T-cell (primary cell): ENCODE data around the gene MATN3. TPM values are rescaled to one million over a fixed set of nuclear protein-coding genes. Genes with fewer than 3 reads are reported as not detected.
A peak's percentile ranks its signal among the peaks of the same experiment; 100 is the strongest.

ENCODE experiments used
- ATAC-seq, 4 experiments: fragments of 200-7000 bp in 3 of 4; fragments of 150-1000 bp in 1 of 4; cut with Tn5 transposase; replicated peaks in 1 of 4; 1 replicate in 3 of 4; 2 replicates in 1 of 4; pipeline ENCODE4 v1.10.0; 2021; ENCODE audit warnings: moderate library complexity in 3 of 4, mild to moderate bottlenecking in 2 of 4, moderate number of reproducible peaks in 1 of 4
- CTCF ChIA-PET, 2 donors: fragments of 300-600 bp; sonication (Branson Sonifier 250); formaldehyde crosslinking; loops; one replicate each; lab custom pipeline; 2022; ENCODE audit warnings: antibody characterized with exemption in 2 of 2; lab: Charles Lee
- POLR2A ChIA-PET, 2 donors: fragments of 300-600 bp; sonication (Branson Sonifier 250); formaldehyde crosslinking; loops; one replicate each; lab custom pipeline; 2022; ENCODE audit warnings: antibody characterized with exemption in 2 of 2; lab: Charles Lee
- DNase-seq, 35 experiments: peaks; one replicate each; pipeline versions ENCODE4 v3.0.0 to v3.0.0-alpha.2; 2013 to 2023
- H3K27ac ChIP-seq: one replicate; pipeline ENCODE4 v1.5.1; 2013; ENCODE audit warnings: low read length
- H3K27me3 ChIP-seq, 2 experiments: replicated peaks in 1 of 2; 1 replicate in 1 of 2; 2 replicates in 1 of 2; pipeline versions ENCODE4 v1.6.1 to v1.7.0; 2013; ENCODE audit warnings: low read length in 1 of 2, mixed read lengths in 1 of 2; ENCODE audit not compliant: control insufficient read depth in 2 of 2, insufficient read depth in 2 of 2; ENCODE audit errors: extremely low read depth in 1 of 2
- H3K36me3 ChIP-seq, 2 donors: 1 replicate in 1 of 2; 2 replicates in 1 of 2; pipeline versions ENCODE4 v1.6.1 to v1.7.0; 2013; ENCODE audit warnings: low read length in 1 of 2; ENCODE audit not compliant: control insufficient read depth in 2 of 2, insufficient read depth in 1 of 2; ENCODE audit errors: extremely low read depth in 1 of 2
- H3K4me1 ChIP-seq, 2 experiments: 1 replicate in 1 of 2; 2 replicates in 1 of 2; pipeline versions ENCODE4 v1.6.1 to v1.7.0; 2013; ENCODE audit warnings: low read length in 2 of 2, mixed read lengths in 1 of 2; ENCODE audit not compliant: insufficient read depth in 2 of 2, control insufficient read depth in 1 of 2; ENCODE audit errors: extremely low read depth in 1 of 2
- H3K4me3 ChIP-seq, 2 donors: 1 replicate in 1 of 2; 2 replicates in 1 of 2; pipeline versions ENCODE4 v1.5.1 to v1.7.0; 2013; ENCODE audit warnings: mild to moderate bottlenecking in 2 of 2, low read length in 1 of 2, moderate library complexity in 1 of 2; ENCODE audit not compliant: control insufficient read depth in 1 of 2; ENCODE audit errors: extremely low read depth in 1 of 2
- H3K9me3 ChIP-seq: 2 replicates; pipeline ENCODE4 v1.7.0; 2013
- H3K27ac Mint-ChIP-seq, 2 donors: one replicate each; pipeline ENCODE4 v1.8.0; 2020 to 2021; ENCODE audit warnings: mild to moderate bottlenecking in 2 of 2, mixed read lengths in 2 of 2
- H3K27me3 Mint-ChIP-seq, 2 donors: one replicate each; pipeline ENCODE4 v1.8.0; 2021 to 2022; ENCODE audit warnings: mixed read lengths in 2 of 2
- H3K36me3 Mint-ChIP-seq: one replicate; pipeline ENCODE4 v1.8.0; 2021; ENCODE audit warnings: mixed read lengths
- H3K4me1 Mint-ChIP-seq, 3 donors: one replicate each; pipeline ENCODE4 v1.8.0; 2020 to 2022; ENCODE audit warnings: mixed read lengths in 3 of 3, mild to moderate bottlenecking in 1 of 3
- H3K4me3 Mint-ChIP-seq, 3 donors: one replicate each; pipeline ENCODE4 v1.8.0; 2020 to 2022; ENCODE audit warnings: mild to moderate bottlenecking in 3 of 3, mixed read lengths in 3 of 3, moderate library complexity in 3 of 3
- H3K9me3 Mint-ChIP-seq, 3 donors: one replicate each; pipeline ENCODE4 v1.8.0; 2020 to 2022; ENCODE audit warnings: mixed read lengths in 3 of 3
- WGBS: methylation state at CpG from one replicate; pipeline ENCODE4 v1.1.5; 2013; ENCODE audit warnings: missing lambda C conversion rate; ENCODE audit not compliant: insufficient coverage; 5-methylcytosine and 5-hydroxymethylcytosine counted together
- total RNA-seq, 35 experiments: library from RNA in 6 of 35; stranded (reverse) in 6 of 35; fragments of 120-200 nt in 1 of 35; gene quantifications; one replicate each; pipeline versions ENCODE4 v1.2.1 to v1.2.4 and lab custom pipeline; 2013 to 2026

MATN3 gene
- total RNA-seq, 5 donors from 2014 or later (not counting 1 experiment from before 2014, with no cell fraction given), result 0.23 to 0.28 TPM; not detected in 3

GRCh38 chr2:19987936-19988335, 24.5 kb downstream of the MATN3 start:
- H3K36me3 ChIP-seq, result no peaks in the 10 kb centered on the region
- Mint-ChIP-seq H3K27me3 (peaks cover 7 to 8% of the 10 kb centered on the region in 2 donors), H3K4me3 (peak overlapping the region in 1 of 3 donors; percentile 92), H3K9me3 (no peaks in the 10 kb centered on the region), H3K36me3 (peaks cover 12% of the 10 kb centered on the region), H3K27ac (no peak overlapping the region), H3K4me1 (peaks cover 20 to 31% (median 22%) of the 10 kb centered on the region in 3 donors)
- ATAC-seq, result no peak
- no CpG with 5 or more reads among the region's 5 CpGs for WGBS
- DNase-seq, result no peak
- ChIA-PET CTCF (interaction anchor here in 1 of 2 donors (1.2 kb wide), 1 partner anchor 27 kb away, joined by 8 read pairs; no protein-coding TSS in a partner anchor), POLR2A (no interaction called here)
- no peak overlapping the region for H3K27ac ChIP-seq
- H3K27me3 ChIP-seq, result no peaks in the 10 kb centered on the region
- peaks cover 9 to 16% of the 10 kb centered on the region in 2 experiments for H3K4me1 ChIP-seq
- no peaks in the 10 kb centered on the region for H3K9me3 ChIP-seq
- no peak overlapping the region for H3K4me3 ChIP-seq

DNA sequence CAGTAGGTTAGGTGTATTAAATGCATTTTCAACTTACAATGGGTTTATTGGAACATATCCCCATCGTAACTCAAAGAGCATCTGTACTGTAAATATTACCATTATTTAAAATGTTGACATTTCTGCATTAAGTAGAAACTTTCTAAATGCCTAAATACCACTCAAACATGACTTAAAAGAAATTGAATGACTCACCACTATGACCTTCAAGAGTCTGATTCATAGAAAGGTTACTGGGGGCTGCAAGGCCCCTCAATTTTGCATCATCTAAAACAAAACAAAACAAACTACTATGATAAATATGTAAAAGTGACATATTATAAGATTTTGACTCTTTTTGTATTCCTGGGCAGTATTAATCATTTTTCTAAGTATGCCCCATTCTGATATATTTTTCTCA, 30.2 kb downstream of the MATN3 start:
- Histone ChIP-seq H3K4me3 (no peak overlapping the region), H3K9me3 (no peaks in the 10 kb centered on the region), H3K27ac (no peak overlapping the region), H3K36me3 (peaks cover 0 to 2% of the 10 kb centered on the region in 2 donors), H3K27me3 (no peaks in the 10 kb centered on the region), H3K4me1 (no peaks in the 10 kb centered on the region)
- DNase-seq (no peak), ATAC-seq (no peak)
- Mint-ChIP-seq H3K4me3 (no peak overlapping the region), H3K27me3 (no peaks in the 10 kb centered on the region), H3K27ac (no peak overlapping the region), H3K4me1 (peaks cover 0 to 2% (median 0%) of the 10 kb centered on the region in 3 donors), H3K9me3 (no peaks in the 10 kb centered on the region), H3K36me3 (peaks cover 41% of the 10 kb centered on the region)
- WGBS, result no CpG with 5 or more reads among the region's 1 CpG
- CTCF ChIA-PET, result interaction anchor here in 1 of 2 donors (1.0 kb wide), 1 partner anchor 12 kb away, joined by 3 read pairs; no protein-coding TSS in a partner anchor
- POLR2A ChIA-PET, result no interaction called here

DNA sequence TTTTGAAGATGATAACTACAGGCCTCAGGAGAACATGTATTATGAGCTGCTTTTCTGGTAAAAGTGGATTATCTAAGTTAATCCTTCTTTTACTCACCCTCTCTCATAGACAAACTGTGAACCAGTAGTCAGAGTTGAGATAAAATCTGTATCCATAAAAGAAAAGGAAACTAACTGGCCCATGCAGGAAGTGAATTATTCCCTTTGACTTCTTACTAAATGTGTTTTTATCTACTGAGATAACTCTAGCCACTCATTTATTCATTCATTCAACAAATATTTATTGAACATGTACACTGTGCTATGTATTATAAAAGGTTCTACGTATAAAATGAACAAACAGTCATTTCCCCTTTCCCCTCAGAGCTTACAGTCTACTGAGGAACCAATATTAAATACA, 32.5 kb downstream of the MATN3 start:
- POLR2A ChIA-PET, result no interaction called here
- Mint-ChIP-seq H3K36me3 (peaks cover 38% of the 10 kb centered on the region), H3K9me3 (no peaks in the 10 kb centered on the region), H3K27me3 (no peaks in the 10 kb centered on the region), H3K4me1 (no peaks in the 10 kb centered on the region), H3K4me3 (no peak overlapping the region), H3K27ac (no peak overlapping the region)
- H3K4me1 ChIP-seq, result no peaks in the 10 kb centered on the region
- no peak overlapping the region for H3K27ac ChIP-seq
- H3K27me3 ChIP-seq, result no peaks in the 10 kb centered on the region
- ATAC-seq (no peak), DNase-seq (no peak)
- H3K9me3 ChIP-seq, result no peaks in the 10 kb centered on the region
- no peak overlapping the region for H3K4me3 ChIP-seq
- no CpG with 5 or more reads among the region's 1 CpG for WGBS
- H3K36me3 ChIP-seq, result peaks cover 0 to 6% of the 10 kb centered on the region in 2 donors
- CTCF ChIA-PET, result no interaction called here

- WGBS, result 100% methylated on average over 4 of the region's 8 CpGs
- CTCF ChIA-PET, result no interaction called here
- no peaks in the 10 kb centered on the region for H3K9me3 Mint-ChIP-seq
- no peaks in the 10 kb centered on the region for H3K27me3 ChIP-seq
- H3K27me3 Mint-ChIP-seq, result no peaks in the 10 kb centered on the region
- no peak for ATAC-seq
- peaks cover 0 to 6% of the 10 kb centered on the region in 2 donors for H3K36me3 ChIP-seq
- peaks cover 24% of the 10 kb centered on the region for H3K36me3 Mint-ChIP-seq
- H3K4me1 ChIP-seq, result peaks cover 0 to 2% of the 10 kb centered on the region in 2 experiments
- no peak for DNase-seq
- H3K27ac ChIP-seq, result no peak overlapping the region
- no peak overlapping the region for H3K4me3 Mint-ChIP-seq
- H3K4me3 ChIP-seq, result no peak overlapping the region
- POLR2A ChIA-PET, result no interaction called here
- H3K9me3 ChIP-seq, result no peaks in the 10 kb centered on the region
- no peak overlapping the region for H3K27ac Mint-ChIP-seq
- peaks cover 10% of the 10 kb centered on the region in 3 donors for H3K4me1 Mint-ChIP-seq
Observed at GRCh38 chr2:19973466-19973865, 39.0 kb downstream of the MATN3 start.

GRCh38 chr2:19971691-19972090, 40.8 kb downstream of the MATN3 start:
- H3K9me3 ChIP-seq, result no peaks in the 10 kb centered on the region
- ChIA-PET POLR2A (no interaction called here), CTCF (no interaction called here)
- Mint-ChIP-seq H3K27me3 (no peaks in the 10 kb centered on the region), H3K4me1 (peaks cover 10% of the 10 kb centered on the region in 3 donors), H3K4me3 (no peak overlapping the region), H3K36me3 (peaks cover 35% of the 10 kb centered on the region), H3K27ac (peak overlapping the region; percentile 53 to 61), H3K9me3 (no peaks in the 10 kb centered on the region)
- no peak overlapping the region for H3K27ac ChIP-seq
- peak; percentile 27 to 95 (median 59) for ATAC-seq
- no peaks in the 10 kb centered on the region for H3K36me3 ChIP-seq
- no peak overlapping the region for H3K4me3 ChIP-seq
- peaks cover 0 to 2% of the 10 kb centered on the region in 2 experiments for H3K4me1 ChIP-seq
- H3K27me3 ChIP-seq, result no peaks in the 10 kb centered on the region
- peak in 13 of 35 experiments; percentile 0 to 43 (median 12) for DNase-seq
- 57% methylated on average over 1 of the region's 3 CpGs for WGBS

DNA sequence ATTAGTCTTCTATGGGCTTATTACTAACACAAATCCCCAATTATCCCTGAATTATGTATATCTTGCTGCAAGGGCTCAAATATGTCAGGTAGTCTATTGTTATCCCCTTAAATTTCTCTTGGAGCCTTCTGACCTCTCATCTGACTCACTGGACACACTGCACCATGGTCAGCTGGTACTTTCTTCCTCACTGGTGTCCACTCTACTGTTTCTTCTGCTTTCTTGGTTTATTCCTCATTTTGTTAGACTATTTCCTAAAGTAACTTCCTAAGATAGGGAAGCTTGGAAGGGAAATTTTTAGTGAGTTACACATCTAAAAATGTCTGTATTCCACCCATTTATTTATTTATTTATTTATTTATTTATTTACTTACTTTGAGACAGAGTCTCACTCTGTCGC, 49.1 kb downstream of the MATN3 start:
- H3K27ac ChIP-seq, result no peak overlapping the region
- Mint-ChIP-seq H3K4me1 (no peaks in the 10 kb centered on the region), H3K4me3 (no peak overlapping the region), H3K36me3 (peaks cover 40% of the 10 kb centered on the region), H3K27ac (no peak overlapping the region), H3K27me3 (no peaks in the 10 kb centered on the region), H3K9me3 (no peaks in the 10 kb centered on the region)
- peaks cover 0 to 7% of the 10 kb centered on the region in 2 donors for H3K36me3 ChIP-seq
- H3K4me3 ChIP-seq, result no peak overlapping the region
- H3K27me3 ChIP-seq, result no peaks in the 10 kb centered on the region
- H3K9me3 ChIP-seq, result no peaks in the 10 kb centered on the region
- ChIA-PET CTCF (no interaction called here), POLR2A (interaction anchor here in 1 of 2 donors (0.6 kb wide), 1 partner anchor 75 kb away, joined by 3 read pairs; no protein-coding TSS in a partner anchor)
- WGBS, result 100% methylated on average over 1 of the region's 1 CpG
- H3K4me1 ChIP-seq, result no peaks in the 10 kb centered on the region
- ATAC-seq (no peak), DNase-seq (no peak)
